ENCODE measurements around the gene TYMP.

- no peak for TF ChIP-seq EZH2 (IDR thresholded peaks at IDR 0.05; ENCODE audit: low read length, unreplicated experiment)
- no peak for TF ChIP-seq EZH2phosphoT487 (IDR thresholded peaks at IDR 0.05; ENCODE audit: borderline replicate concordance, low read length)
These were observed 963 bp downstream of the TYMP start for GRCh38 chr22:50528682-50529415.
